ENCODE data around the gene KNSTRN. TPM values are rescaled to one million over a fixed set of nuclear protein-coding genes. Genes with fewer than 3 reads are reported as not detected.
A peak's percentile ranks its signal among the peaks of the same experiment; 100 is the strongest.

KNSTRN gene
- total RNA-seq, 4 donors from 2014 or later = 10.8 to 30.9 (median 22.1) TPM

- in situ Hi-C loops (cut with MboI; ENCODE audit: low sequenced_read_pairs in 4 of 4) = no loop called here
- no peaks in the 10 kb centered on the region for H3K9me3 ChIP-seq
- H3K27me3 ChIP-seq = no peaks in the 10 kb centered on the region
- TF ChIP-seq POLR2A (IDR thresholded peaks at IDR 0.05) = no peak
- TF ChIP-seq CTCF (IDR thresholded peaks at IDR 0.05 in 4 of 5, conservative IDR thresholded peaks at IDR 0.05 in 1 of 5) = no peak
- peak overlapping the region in 3 of 4 donors; percentile 53 to 59 (median 55) for H3K27ac ChIP-seq
- intact Hi-C loops (cut with DNase I; ENCODE audit: low total_unique reads) = no loop called here
- H3K4me1 ChIP-seq = peaks cover 16 to 27% of the 10 kb centered on the region in 2 donors
- H3K4me3 ChIP-seq = no peak overlapping the region
- DNase-seq (peak; percentile 29 to 48), ATAC-seq (peak; percentile 47 to 65)
- no peaks in the 10 kb centered on the region for H3K36me3 ChIP-seq
Observed at GRCh38 chr15:40353697-40354096, 28.8 kb upstream of the KNSTRN start.

GRCh38 chr15:40354408-40355171, 27.9 kb upstream of the KNSTRN start:
- DNase-seq = no peak
- in situ Hi-C loops (cut with MboI; ENCODE audit: low sequenced_read_pairs in 4 of 4) (no loop called here), intact Hi-C loops (cut with DNase I; ENCODE audit: low total_unique reads) (no loop called here)
- Histone ChIP-seq H3K4me1 (peaks cover 16 to 28% of the 10 kb centered on the region in 2 donors), H3K9me3 (no peaks in the 10 kb centered on the region), H3K27ac (peak overlapping the region in 2 of 4 donors; percentile 55 to 59), H3K36me3 (no peaks in the 10 kb centered on the region), H3K4me3 (no peak overlapping the region), H3K27me3 (no peaks in the 10 kb centered on the region)
- ATAC-seq = no peak
- no peak for TF ChIP-seq POLR2A (IDR thresholded peaks at IDR 0.05)
- TF ChIP-seq CTCF (IDR thresholded peaks at IDR 0.05 in 4 of 5, conservative IDR thresholded peaks at IDR 0.05 in 1 of 5) = peak in 4 of 5 experiments; percentile 8 to 38 (median 23)

GRCh38 chr15:40355976-40356585, 26.4 kb upstream of the KNSTRN start:
- TF ChIP-seq CTCF (IDR thresholded peaks at IDR 0.05 in 4 of 5, conservative IDR thresholded peaks at IDR 0.05 in 1 of 5) = no peak
- no peak for TF ChIP-seq POLR2A (IDR thresholded peaks at IDR 0.05)
- no peak overlapping the region for H3K27ac ChIP-seq
- H3K36me3 ChIP-seq = no peaks in the 10 kb centered on the region
- H3K4me1 ChIP-seq = peaks cover 16 to 28% of the 10 kb centered on the region in 2 donors
- H3K4me3 ChIP-seq = no peak overlapping the region
- H3K27me3 ChIP-seq = no peaks in the 10 kb centered on the region
- DNase-seq = no peak
- no peaks in the 10 kb centered on the region for H3K9me3 ChIP-seq
- in situ Hi-C loops (cut with MboI; ENCODE audit: low sequenced_read_pairs in 4 of 4) (no loop called here), intact Hi-C loops (cut with DNase I; ENCODE audit: low total_unique reads) (no loop called here)
- ATAC-seq = no peak

- TF ChIP-seq CTCF (IDR thresholded peaks at IDR 0.05 in 4 of 5, conservative IDR thresholded peaks at IDR 0.05 in 1 of 5) = no peak
- no peak for TF ChIP-seq POLR2A (IDR thresholded peaks at IDR 0.05)
- no peaks in the 10 kb centered on the region for H3K27me3 ChIP-seq
- peaks cover 16 to 28% of the 10 kb centered on the region in 2 donors for H3K4me1 ChIP-seq
- no peaks in the 10 kb centered on the region for H3K36me3 ChIP-seq
- peak overlapping the region in 1 of 4 donors; percentile 58 for H3K4me3 ChIP-seq
- ATAC-seq (no peak), DNase-seq (no peak)
- intact Hi-C loops (cut with DNase I; ENCODE audit: low total_unique reads) = no loop called here
- H3K9me3 ChIP-seq = no peaks in the 10 kb centered on the region
- no peak overlapping the region for H3K27ac ChIP-seq
- in situ Hi-C loops (cut with MboI; ENCODE audit: low sequenced_read_pairs in 4 of 4) = no loop called here
Observed at GRCh38 chr15:40357246-40357645, 25.3 kb upstream of the KNSTRN start.
